Gastroesophageal sphincter (tissue), 4 donors: ENCODE data around the gene LY86. TPM values are rescaled to one million over a fixed set of nuclear protein-coding genes. Genes with fewer than 3 reads are reported as not detected.

ENCODE experiments used
- ATAC-seq: fragments of 150-250 bp; one replicate; pipeline ENCODE4 v1.9.1; 2016; ENCODE audit warnings: mild to moderate bottlenecking, moderate library complexity
- H3K27ac ChIP-seq, 4 donors: fragments of 200-600 bp; sonication (generic) in 3 of 4; 1 replicate in 3 of 4; 2 replicates in 1 of 4; pipeline ENCODE4 v1.5.1; 2016 to 2019
- H3K27me3 ChIP-seq: fragments of 200-600 bp; sonication (generic); one replicate; pipeline ENCODE4 v1.5.1; 2019
- H3K36me3 ChIP-seq, 2 donors: fragments of 200-600 bp; sonication (generic); one replicate each; pipeline ENCODE4 v1.5.1; 2019; ENCODE audit warnings: control low read depth in 1 of 2
- H3K4me1 ChIP-seq, 3 donors: fragments of 200-600 bp; sonication (generic); 1 replicate in 2 of 3; 2 replicates in 1 of 3; pipeline ENCODE4 v1.5.1; 2016 to 2019; ENCODE audit warnings: control low read depth in 2 of 3
- H3K4me3 ChIP-seq, 2 donors: fragments of 200-600 bp; sonication (generic); one replicate each; pipeline ENCODE4 v1.5.1; 2019; ENCODE audit warnings: mild to moderate bottlenecking in 1 of 2, moderate library complexity in 1 of 2
- H3K9me3 ChIP-seq, 3 donors: fragments of 200-600 bp; sonication (generic); one replicate each; pipeline ENCODE4 v1.5.1; 2017 to 2019; ENCODE audit warnings: control low read depth in 2 of 3
- CTCF ChIP-seq, 4 experiments: fragments of 200-600 bp in 2 of 4; fragments of 450-650 bp in 2 of 4; sonication (generic) in 1 of 4; IDR thresholded peaks; one replicate each; pipeline ENCODE4 v1.5.1; 2017 to 2019; ENCODE audit warnings: antibody characterized with exemption in 4 of 4, mild to moderate bottlenecking in 2 of 4, moderate library complexity in 2 of 4
- EP300 ChIP-seq: sonication (generic); formaldehyde crosslinking; IDR thresholded peaks from one replicate; pipeline ENCODE4 v1.6.1; 2017; ENCODE audit warnings: antibody characterized with exemption, mild to moderate bottlenecking
- POLR2A ChIP-seq, 2 donors: fragments of 450-650 bp; IDR thresholded peaks; one replicate each; pipeline ENCODE4 v1.6.1; 2017; ENCODE audit warnings: antibody characterized with exemption in 2 of 2, mild to moderate bottlenecking in 2 of 2, moderate library complexity in 1 of 2
- POLR2AphosphoS5 ChIP-seq: sonication (generic); formaldehyde crosslinking; IDR thresholded peaks from one replicate; pipeline ENCODE4 v1.6.1; 2017; ENCODE audit warnings: antibody characterized with exemption
- WGBS, 2 donors: methylation state at CpG; one replicate each; pipeline ENCODE4 v1.1.5; 2018; ENCODE audit warnings: low coverage in 1 of 2; 5-methylcytosine and 5-hydroxymethylcytosine counted together
- total RNA-seq, 4 donors: library from RNA; depleted of rRNA; stranded (reverse); fragments of >200 nt; gene quantifications; one replicate each; pipeline ENCODE4 v1.1.0, GENCODE V29; 2016

Gene LY86
- total RNA-seq, 4 donors from 2014 or later: 2.2 to 3.9 (median 3.9) TPM; not detected in 1

GRCh38 chr6:6557504-6557839, 31.0 kb upstream of the LY86 start:
- Histone ChIP-seq H3K36me3 (no peaks in the 10 kb centered on the region), H3K27me3 (peaks cover 36% of the 10 kb centered on the region), H3K9me3 (no peaks in the 10 kb centered on the region), H3K4me3 (no peak overlapping the region), H3K27ac (no peak overlapping the region), H3K4me1 (no peaks in the 10 kb centered on the region)
- TF ChIP-seq POLR2AphosphoS5 (no peak), CTCF (IDR thresholded peaks at IDR 0.05) (no peak), POLR2A (IDR thresholded peaks at IDR 0.05) (no peak), EP300 (no peak)
- no peak for ATAC-seq
- 77 to 93% methylated on average over 3 to 4 of the region's 4 CpGs for whole genome bisulfite sequencing, 2 donors

GRCh38 chr6:6557886-6558285, 30.6 kb upstream of the LY86 start:
- Histone ChIP-seq H3K9me3 (no peaks in the 10 kb centered on the region), H3K27ac (no peak overlapping the region), H3K36me3 (no peaks in the 10 kb centered on the region), H3K4me3 (no peak overlapping the region), H3K27me3 (peaks cover 35% of the 10 kb centered on the region), H3K4me1 (no peaks in the 10 kb centered on the region)
- TF ChIP-seq POLR2AphosphoS5 (no peak), POLR2A (IDR thresholded peaks at IDR 0.05) (no peak), EP300 (no peak), CTCF (IDR thresholded peaks at IDR 0.05) (no peak)
- no peak for ATAC-seq
- WGBS, 2 donors: 73 to 83% methylated on average over 4 to 7 of the region's 7 CpGs

DNA sequence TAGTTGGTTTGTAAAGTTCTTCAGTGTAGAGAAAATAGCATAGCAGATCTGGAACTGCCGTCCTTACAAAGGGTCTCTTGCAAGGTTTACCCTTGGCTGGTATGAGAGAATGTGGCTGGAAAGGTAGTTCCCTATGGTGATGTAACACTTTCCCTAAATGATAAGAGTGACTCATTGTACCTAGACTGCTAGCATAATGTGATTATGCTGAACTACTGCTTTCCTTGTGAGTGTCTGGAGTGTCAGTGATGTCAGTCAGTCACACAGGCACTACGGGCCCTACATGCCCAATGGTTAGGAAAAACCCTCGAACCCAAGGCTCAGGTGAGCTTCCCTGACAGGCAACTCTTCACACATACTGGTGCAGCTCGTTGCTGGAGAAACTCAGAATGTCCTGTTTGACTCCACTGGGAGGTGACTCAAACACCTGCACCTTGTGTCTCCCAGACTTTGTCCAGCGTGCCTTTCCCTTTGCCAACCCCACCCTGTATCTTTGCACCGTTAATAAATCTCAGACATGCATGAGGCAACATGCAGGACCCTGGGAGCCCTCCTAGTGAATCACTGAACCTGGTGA, 28.4 kb upstream of the LY86 start:
- H3K27ac ChIP-seq: no peak overlapping the region
- H3K4me1 ChIP-seq: no peaks in the 10 kb centered on the region
- no peak for ATAC-seq
- TF ChIP-seq POLR2AphosphoS5: no peak
- TF ChIP-seq POLR2A (IDR thresholded peaks at IDR 0.05): no peak
- no peak for TF ChIP-seq CTCF (IDR thresholded peaks at IDR 0.05)
- TF ChIP-seq EP300: no peak
- peaks cover 20% of the 10 kb centered on the region for H3K27me3 ChIP-seq
- no peaks in the 10 kb centered on the region for H3K9me3 ChIP-seq
- 82% methylated on average over 6 of the region's 6 CpGs; no CpG with 5 or more reads in 1 of the 2 donors for whole genome bisulfite sequencing, 2 donors
- H3K4me3 ChIP-seq: no peak overlapping the region
- no peaks in the 10 kb centered on the region for H3K36me3 ChIP-seq

DNA sequence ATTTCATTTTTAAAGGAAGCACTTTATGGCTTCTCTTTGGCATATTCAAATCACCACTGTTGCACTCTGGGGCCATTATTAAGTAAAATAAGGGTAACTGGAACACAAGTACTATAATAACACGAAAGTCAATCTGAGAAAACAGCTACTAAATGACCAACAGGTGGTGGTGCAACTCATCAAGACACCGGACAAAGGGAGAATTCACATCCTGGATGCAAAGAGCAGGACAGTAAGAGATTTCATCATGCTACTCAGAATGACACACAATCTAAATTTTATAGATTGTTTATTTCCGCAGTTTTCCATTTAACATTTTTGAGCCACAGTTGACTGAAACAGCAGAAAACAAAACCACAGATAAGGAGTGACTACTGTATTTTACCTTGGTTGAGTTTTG, 27.6 kb upstream of the LY86 start:
- TF ChIP-seq EP300 (no peak), POLR2A (IDR thresholded peaks at IDR 0.05) (no peak), POLR2AphosphoS5 (no peak), CTCF (IDR thresholded peaks at IDR 0.05) (no peak)

GRCh38 chr6:6564154-6564553, 24.4 kb upstream of the LY86 start:
- Histone ChIP-seq H3K27ac (no peak overlapping the region), H3K9me3 (no peaks in the 10 kb centered on the region), H3K27me3 (peaks cover 9% of the 10 kb centered on the region), H3K4me1 (no peaks in the 10 kb centered on the region), H3K4me3 (no peak overlapping the region), H3K36me3 (no peaks in the 10 kb centered on the region)
- TF ChIP-seq POLR2A (IDR thresholded peaks at IDR 0.05) (no peak), POLR2AphosphoS5 (no peak), CTCF (IDR thresholded peaks at IDR 0.05) (no peak), EP300 (no peak)
- no peak for ATAC-seq
- WGBS, 2 donors: 67% methylated on average over 3 of the region's 5 CpGs; no CpG with 5 or more reads in 1 of the 2 donors

More for the DNA sequence above, 27.6 kb upstream of the LY86 start:
- Histone ChIP-seq H3K4me1 (no peaks in the 10 kb centered on the region), H3K9me3 (no peaks in the 10 kb centered on the region), H3K36me3 (no peaks in the 10 kb centered on the region), H3K4me3 (no peak overlapping the region), H3K27me3 (peaks cover 13% of the 10 kb centered on the region), H3K27ac (no peak overlapping the region)
- ATAC-seq: no peak
- WGBS, 2 donors: 55 to 64% methylated on average over 3 of the region's 3 CpGs
